Gastrocnemius medialis (tissue), 4 donors: ENCODE results near the gene CISD1. TPM values are rescaled to one million over a fixed set of nuclear protein-coding genes. Genes with fewer than 3 reads are reported as not detected.
A peak's percentile ranks its signal among the peaks of the same experiment; 100 is the strongest.

Experiments used
- ATAC-seq, 2 donors: fragments of 150-250 bp; one replicate each; pipeline ENCODE4 v1.9.1; 2016
- DNase-seq, 2 donors: peaks; one replicate each; pipeline ENCODE4 v3.0.0-alpha.2; 2019
- H3K27ac ChIP-seq, 4 donors: fragments of 200-600 bp; sonication (generic); 1 replicate in 1 of 4; 2 replicates in 3 of 4; pipeline ENCODE4 v1.5.1; 2016 to 2018; ENCODE audit warnings: mild to moderate bottlenecking in 2 of 4, moderate library complexity in 1 of 4
- H3K27me3 ChIP-seq, 3 donors: fragments of 200-600 bp; sonication (generic) in 2 of 3; 1 replicate in 1 of 3; 2 replicates in 2 of 3; pipeline versions ENCODE4 v1.5.1 to v1.6.0; 2016 to 2019; ENCODE audit warnings: mild to moderate bottlenecking in 1 of 3, moderate library complexity in 1 of 3
- H3K36me3 ChIP-seq, 2 donors: fragments of 200-600 bp; sonication (generic) in 1 of 2; one replicate each; pipeline ENCODE4 v1.5.1; 2017 to 2018
- H3K4me1 ChIP-seq, 2 donors: fragments of 200-600 bp; sonication (generic) in 1 of 2; one replicate each; pipeline ENCODE4 v1.5.1; 2016 to 2017; ENCODE audit warnings: mild to moderate bottlenecking in 2 of 2
- H3K4me3 ChIP-seq, 4 donors: fragments of 200-600 bp; sonication (generic) in 3 of 4; 1 replicate in 1 of 4; 2 replicates in 3 of 4; pipeline ENCODE4 v1.5.1; 2016 to 2019; ENCODE audit warnings: mild to moderate bottlenecking in 2 of 4
- H3K9me3 ChIP-seq, 3 donors: fragments of 200-600 bp; sonication (generic) in 2 of 3; 1 replicate in 1 of 3; 2 replicates in 2 of 3; pipeline ENCODE4 v1.5.1; 2016 to 2019
- POLR2A ChIP-seq, 2 donors: fragments of 450-650 bp; IDR thresholded peaks; one replicate each; pipeline ENCODE4 v1.6.1; 2017; ENCODE audit warnings: antibody characterized with exemption in 2 of 2, mild to moderate bottlenecking in 2 of 2, moderate library complexity in 2 of 2
- in situ Hi-C, 4 donors: fragments of 200-750 bp; cut with MboI; loops; one replicate each; pipeline versions ENCODE4 v1.15.0 to v1.8.0; 2017; ENCODE audit warnings: low sequenced_read_pairs in 4 of 4
- intact Hi-C: fragments of 100-400 bp; cut with DNase I; formaldehyde crosslinking; loops from one replicate; pipeline ENCODE4 v1.15.1; 2023; ENCODE audit warnings: low total_unique reads
- total RNA-seq, 4 donors: library from RNA; depleted of rRNA; stranded (reverse); fragments of >200 nt; gene quantifications; one replicate each; pipeline versions ENCODE4 v1.1.0 to v1.2.3, GENCODE V29; 2016
- TF ChIP-seq, protein P1 (sequence below), 5 experiments: fragments of 450-650 bp in 3 of 5; fragments of 200-600 bp in 2 of 5; sonication (generic) in 2 of 5; IDR thresholded peaks in 4 of 5; conservative IDR thresholded peaks in 1 of 5; 1 replicate in 4 of 5; 2 replicates in 1 of 5; pipeline ENCODE4 v1.5.1; 2016 to 2019; ENCODE audit warnings: antibody characterized with exemption in 5 of 5, mild to moderate bottlenecking in 3 of 5, moderate library complexity in 3 of 5

Gene CISD1
- total RNA-seq, 4 donors from 2014 or later, result 54.4 to 90.2 (median 71.1) TPM

DNA sequence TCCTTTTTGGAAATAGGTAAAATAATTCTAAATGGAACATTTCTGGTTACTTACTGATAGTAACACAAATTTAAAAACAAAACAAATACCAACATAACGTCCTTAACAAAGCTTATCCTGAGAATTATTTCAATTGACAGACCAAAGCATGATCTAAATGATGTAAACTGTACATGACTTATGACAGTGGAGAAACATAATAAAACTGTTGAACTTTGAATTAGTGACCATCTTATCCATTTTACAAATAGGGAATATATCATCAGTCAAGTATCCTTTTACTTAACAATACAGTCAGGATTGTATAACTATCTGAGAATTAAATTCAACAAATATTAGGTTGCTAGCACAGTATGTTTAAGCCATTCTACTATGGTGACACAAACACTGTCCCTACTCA is 3.7 kb upstream of the CISD1 start:
- in situ Hi-C loops (no loop called here), intact Hi-C loops (loop anchor here (5.0 to 10.0 kb wide), 2 partner anchors 1460 to 1642 kb away; partner anchors contain the start of gene CCDC6)
- Histone ChIP-seq H3K4me1 (peaks cover 15 to 27% of the 10 kb centered on the region in 2 donors), H3K36me3 (no peaks in the 10 kb centered on the region), H3K27me3 (no peaks in the 10 kb centered on the region), H3K27ac (peak overlapping the region; percentile 88 to 97 (median 96)), H3K4me3 (peak overlapping the region in 1 of 4 donors; percentile 89), H3K9me3 (no peaks in the 10 kb centered on the region)
- ATAC-seq, result no peak
- no peak for DNase-seq
- TF ChIP-seq, protein P1, sequence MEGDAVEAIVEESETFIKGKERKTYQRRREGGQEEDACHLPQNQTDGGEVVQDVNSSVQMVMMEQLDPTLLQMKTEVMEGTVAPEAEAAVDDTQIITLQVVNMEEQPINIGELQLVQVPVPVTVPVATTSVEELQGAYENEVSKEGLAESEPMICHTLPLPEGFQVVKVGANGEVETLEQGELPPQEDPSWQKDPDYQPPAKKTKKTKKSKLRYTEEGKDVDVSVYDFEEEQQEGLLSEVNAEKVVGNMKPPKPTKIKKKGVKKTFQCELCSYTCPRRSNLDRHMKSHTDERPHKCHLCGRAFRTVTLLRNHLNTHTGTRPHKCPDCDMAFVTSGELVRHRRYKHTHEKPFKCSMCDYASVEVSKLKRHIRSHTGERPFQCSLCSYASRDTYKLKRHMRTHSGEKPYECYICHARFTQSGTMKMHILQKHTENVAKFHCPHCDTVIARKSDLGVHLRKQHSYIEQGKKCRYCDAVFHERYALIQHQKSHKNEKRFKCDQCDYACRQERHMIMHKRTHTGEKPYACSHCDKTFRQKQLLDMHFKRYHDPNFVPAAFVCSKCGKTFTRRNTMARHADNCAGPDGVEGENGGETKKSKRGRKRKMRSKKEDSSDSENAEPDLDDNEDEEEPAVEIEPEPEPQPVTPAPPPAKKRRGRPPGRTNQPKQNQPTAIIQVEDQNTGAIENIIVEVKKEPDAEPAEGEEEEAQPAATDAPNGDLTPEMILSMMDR (IDR thresholded peaks at IDR 0.05 in 4 of 5, conservative IDR thresholded peaks at IDR 0.05 in 1 of 5), result no peak
- TF ChIP-seq POLR2A (IDR thresholded peaks at IDR 0.05), result no peak

GRCh38 chr10:58266003-58266825 is 2.7 kb upstream of the CISD1 start:
- peak overlapping the region; percentile 62 to 89 (median 84) for H3K4me3 ChIP-seq
- H3K27ac ChIP-seq, result peak overlapping the region; percentile 88 to 97 (median 96)
- TF ChIP-seq, protein P1 (IDR thresholded peaks at IDR 0.05 in 4 of 5, conservative IDR thresholded peaks at IDR 0.05 in 1 of 5), result no peak
- TF ChIP-seq POLR2A (IDR thresholded peaks at IDR 0.05), result peak in 1 of 2 donors; percentile 22
- intact Hi-C loops (loop anchor here (5.0 to 10.0 kb wide), 2 partner anchors 1459 to 1641 kb away; partner anchors contain the start of gene CCDC6), in situ Hi-C loops (no loop called here)
- peaks cover 20 to 33% of the 10 kb centered on the region in 2 donors for H3K4me1 ChIP-seq
- no peaks in the 10 kb centered on the region for H3K36me3 ChIP-seq
- ATAC-seq, result peak; percentile 31
- H3K9me3 ChIP-seq, result no peaks in the 10 kb centered on the region
- DNase-seq, result peak; percentile 28 to 36
- H3K27me3 ChIP-seq, result no peaks in the 10 kb centered on the region

DNA sequence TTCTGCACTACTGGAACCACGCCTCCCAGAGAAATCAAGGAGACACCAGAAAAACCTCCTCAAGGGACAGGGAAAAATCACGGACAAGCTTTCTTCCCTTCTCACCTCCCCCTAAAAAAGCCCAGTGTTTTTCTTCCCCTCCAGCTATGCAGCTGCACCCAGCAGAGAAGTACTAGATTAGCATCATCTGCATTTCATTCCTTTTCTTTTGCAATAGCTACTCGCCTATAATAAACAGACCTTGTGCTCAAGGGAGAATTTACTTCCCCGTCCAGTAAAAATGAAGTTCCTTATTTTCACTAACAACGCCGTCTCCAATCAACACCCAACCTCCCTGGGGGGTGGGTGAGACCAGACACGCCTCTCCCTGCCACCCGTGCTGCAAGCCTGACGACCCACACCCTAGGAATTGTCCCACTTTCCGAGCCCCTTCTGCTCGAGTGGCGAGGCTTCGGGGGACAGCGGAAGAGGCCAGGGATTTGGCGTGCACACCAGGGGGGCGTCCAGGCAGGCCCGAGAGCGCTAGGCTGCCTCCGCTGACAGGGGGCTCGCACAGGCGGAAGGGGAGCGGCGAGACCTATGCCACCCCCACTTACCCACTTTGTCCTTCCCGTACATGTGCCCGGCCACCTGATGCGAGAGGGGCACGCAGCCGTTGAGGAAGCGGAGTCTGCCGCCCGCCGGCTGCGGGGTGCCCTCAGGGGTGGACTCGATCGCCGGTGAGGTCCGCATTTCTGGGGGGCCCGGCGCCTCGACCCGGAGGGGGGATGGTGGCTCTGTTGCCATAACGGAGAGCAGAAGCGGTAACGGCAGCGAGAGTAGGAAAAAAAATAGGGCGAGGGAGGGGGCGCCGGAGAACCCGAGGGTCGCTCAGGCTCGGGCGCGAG is 1.9 kb upstream of the CISD1 start:
- TF ChIP-seq, protein P1 (IDR thresholded peaks at IDR 0.05 in 4 of 5, conservative IDR thresholded peaks at IDR 0.05 in 1 of 5), result no peak
- TF ChIP-seq POLR2A (IDR thresholded peaks at IDR 0.05), result no peak
- H3K4me3 ChIP-seq, result peak overlapping the region; percentile 62 to 89 (median 84)
- intact Hi-C loops, result loop anchor here (5.0 to 10.0 kb wide), 2 partner anchors 1458 to 1640 kb away; partner anchors contain the start of gene CCDC6
- H3K27me3 ChIP-seq, result no peaks in the 10 kb centered on the region
- H3K36me3 ChIP-seq, result no peaks in the 10 kb centered on the region
- peak; percentile 48 to 55 for DNase-seq
- in situ Hi-C loops, result no loop called here
- ATAC-seq, result peak; percentile 21 to 32
- H3K9me3 ChIP-seq, result no peaks in the 10 kb centered on the region
- H3K27ac ChIP-seq, result peak overlapping the region; percentile 88 to 97 (median 96)
- H3K4me1 ChIP-seq, result peaks cover 24 to 33% of the 10 kb centered on the region in 2 donors

DNA sequence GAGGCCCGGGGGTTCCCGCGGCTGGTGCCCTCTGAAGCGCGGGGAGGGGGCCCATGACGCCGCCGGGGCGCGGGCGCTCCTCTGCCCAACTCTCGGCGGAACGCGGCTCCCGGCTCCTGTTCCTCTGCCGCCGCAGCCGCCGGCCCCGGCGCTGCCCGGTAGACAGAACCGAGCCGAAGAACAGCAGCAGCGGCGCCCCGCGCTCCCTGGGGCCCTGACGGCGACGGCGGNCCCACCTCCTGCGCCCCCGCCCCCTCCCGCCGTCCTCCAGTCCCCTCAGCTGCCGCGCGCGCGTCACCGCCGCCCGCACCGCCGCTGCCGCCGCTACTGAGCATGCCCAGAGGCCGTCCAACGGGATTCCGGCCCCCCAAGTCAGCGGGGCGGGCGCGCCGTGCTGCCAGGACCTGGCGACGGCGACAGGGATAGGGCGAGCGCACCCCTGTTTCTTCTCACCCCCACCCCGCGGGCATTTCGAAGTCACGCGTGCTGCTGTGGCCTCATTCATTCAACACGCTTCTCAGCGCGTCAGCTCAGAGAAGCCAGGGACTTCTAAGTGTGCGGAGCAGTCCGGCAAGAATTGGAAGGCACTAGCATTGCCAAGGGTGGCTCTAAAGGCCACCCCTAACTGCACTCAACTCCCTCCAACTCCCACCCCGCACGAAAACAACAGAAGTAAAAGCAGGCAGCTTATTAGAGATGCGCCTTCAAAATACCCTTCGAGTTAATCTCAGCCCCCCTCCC is 1.1 kb upstream of the CISD1 start, which contains the start of gene IPMK:
Gene IPMK (minus strand): TSS at position 182 of the 741 bp plus-strand sequence. CDS start 283 bp downstream, outside the sequence.
- ATAC-seq, result peak; percentile 51 to 61
- Histone ChIP-seq H3K4me3 (peak within 1 kb of the TSS; percentile 62 to 89 (median 84)), H3K4me1 (peaks cover 24 to 33% of the 10 kb centered on the region in 2 donors), H3K36me3 (no peaks in the 10 kb centered on the region), H3K9me3 (no peaks in the 10 kb centered on the region), H3K27ac (peak within 1 kb of the TSS; percentile 88 to 97 (median 96)), H3K27me3 (no peaks in the 10 kb centered on the region)
- in situ Hi-C loops, result no loop called here
- TF ChIP-seq, protein P1 (IDR thresholded peaks at IDR 0.05 in 4 of 5, conservative IDR thresholded peaks at IDR 0.05 in 1 of 5), result no peak
- peak; percentile 94 to 97 for TF ChIP-seq POLR2A (IDR thresholded peaks at IDR 0.05)
- DNase-seq, result peak; percentile 92
- intact Hi-C loops, result loop anchor here (2.0 to 10.0 kb wide), 3 partner anchors 67 to 1639 kb away; partner anchors contain the start of genes CCDC6 and UBE2D1
